ENCODE measurements around the gene TGFBI. TPM values are rescaled to one million over a fixed set of nuclear protein-coding genes. Genes with fewer than 3 reads are reported as not detected.

TGFBI gene
- total RNA-seq, 1 donor, result 281 TPM

DNA sequence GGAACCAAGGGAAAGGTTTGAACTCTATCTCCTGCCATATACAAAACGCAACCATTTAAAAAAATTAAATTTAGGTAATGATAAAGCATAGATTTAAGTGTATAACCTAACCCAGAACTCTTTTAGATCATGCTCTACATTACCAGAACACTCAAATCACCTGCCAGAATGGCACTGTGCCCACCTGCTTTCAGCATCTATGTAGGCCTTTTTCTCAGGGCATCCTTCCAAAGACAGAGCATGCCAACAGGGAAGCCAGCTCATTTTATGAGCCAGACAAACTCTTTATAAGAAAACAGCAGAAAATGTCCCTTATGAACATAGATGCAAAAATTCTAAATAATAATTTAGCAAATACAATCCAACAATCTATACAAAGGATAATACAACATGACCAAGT lies 55.9 kb downstream of the TGFBI start:
- no peak overlapping the region for H3K4me3 ChIP-seq (ENCODE audit: low read depth, low read length)
- DNase-seq (ENCODE audit: low read depth), result no peak
- TF ChIP-seq, protein P1, sequence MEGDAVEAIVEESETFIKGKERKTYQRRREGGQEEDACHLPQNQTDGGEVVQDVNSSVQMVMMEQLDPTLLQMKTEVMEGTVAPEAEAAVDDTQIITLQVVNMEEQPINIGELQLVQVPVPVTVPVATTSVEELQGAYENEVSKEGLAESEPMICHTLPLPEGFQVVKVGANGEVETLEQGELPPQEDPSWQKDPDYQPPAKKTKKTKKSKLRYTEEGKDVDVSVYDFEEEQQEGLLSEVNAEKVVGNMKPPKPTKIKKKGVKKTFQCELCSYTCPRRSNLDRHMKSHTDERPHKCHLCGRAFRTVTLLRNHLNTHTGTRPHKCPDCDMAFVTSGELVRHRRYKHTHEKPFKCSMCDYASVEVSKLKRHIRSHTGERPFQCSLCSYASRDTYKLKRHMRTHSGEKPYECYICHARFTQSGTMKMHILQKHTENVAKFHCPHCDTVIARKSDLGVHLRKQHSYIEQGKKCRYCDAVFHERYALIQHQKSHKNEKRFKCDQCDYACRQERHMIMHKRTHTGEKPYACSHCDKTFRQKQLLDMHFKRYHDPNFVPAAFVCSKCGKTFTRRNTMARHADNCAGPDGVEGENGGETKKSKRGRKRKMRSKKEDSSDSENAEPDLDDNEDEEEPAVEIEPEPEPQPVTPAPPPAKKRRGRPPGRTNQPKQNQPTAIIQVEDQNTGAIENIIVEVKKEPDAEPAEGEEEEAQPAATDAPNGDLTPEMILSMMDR (IDR thresholded peaks at IDR 0.05; ENCODE audit: insufficient read depth, low read depth, low read length), result no peak

DNA sequence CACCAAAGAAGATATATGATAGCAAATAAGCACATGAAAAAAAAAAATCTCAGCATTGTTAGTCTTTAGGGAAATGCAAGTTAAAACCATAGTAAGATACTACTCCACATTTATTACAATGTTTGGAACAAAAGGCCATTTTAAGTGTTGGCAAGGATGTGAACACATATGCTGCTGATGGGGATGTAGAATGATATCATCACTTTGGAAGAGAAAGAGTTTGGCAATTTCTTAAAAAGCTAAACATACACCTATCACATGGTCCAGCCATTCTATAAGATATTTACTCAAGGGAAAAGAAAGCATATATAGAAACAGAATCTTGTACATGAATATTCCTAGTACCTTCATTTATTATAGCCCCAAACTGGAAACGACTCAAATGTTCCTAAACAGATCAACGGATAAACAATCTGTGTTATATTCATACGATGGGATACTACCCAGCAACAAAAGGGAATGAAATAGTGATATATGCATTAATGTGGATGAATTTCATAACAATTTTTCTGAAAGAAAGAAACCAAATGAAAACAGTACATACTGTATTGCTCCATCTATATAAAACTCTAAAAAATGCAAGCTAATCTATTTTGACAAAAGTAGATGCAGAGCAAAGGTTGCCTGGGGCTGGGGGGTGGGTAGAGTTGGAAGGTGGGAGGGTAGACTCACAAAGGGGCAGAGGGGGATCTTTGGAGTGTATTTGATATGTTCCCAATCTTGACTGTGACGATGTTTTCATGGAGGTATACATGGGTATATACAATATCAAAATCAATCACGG lies 58.2 kb downstream of the TGFBI start:
- no peak overlapping the region for H3K4me3 ChIP-seq (ENCODE audit: low read depth, low read length)
- TF ChIP-seq, protein P1 (IDR thresholded peaks at IDR 0.05; ENCODE audit: insufficient read depth, low read depth, low read length), result no peak
- DNase-seq (ENCODE audit: low read depth), result no peak

DNA sequence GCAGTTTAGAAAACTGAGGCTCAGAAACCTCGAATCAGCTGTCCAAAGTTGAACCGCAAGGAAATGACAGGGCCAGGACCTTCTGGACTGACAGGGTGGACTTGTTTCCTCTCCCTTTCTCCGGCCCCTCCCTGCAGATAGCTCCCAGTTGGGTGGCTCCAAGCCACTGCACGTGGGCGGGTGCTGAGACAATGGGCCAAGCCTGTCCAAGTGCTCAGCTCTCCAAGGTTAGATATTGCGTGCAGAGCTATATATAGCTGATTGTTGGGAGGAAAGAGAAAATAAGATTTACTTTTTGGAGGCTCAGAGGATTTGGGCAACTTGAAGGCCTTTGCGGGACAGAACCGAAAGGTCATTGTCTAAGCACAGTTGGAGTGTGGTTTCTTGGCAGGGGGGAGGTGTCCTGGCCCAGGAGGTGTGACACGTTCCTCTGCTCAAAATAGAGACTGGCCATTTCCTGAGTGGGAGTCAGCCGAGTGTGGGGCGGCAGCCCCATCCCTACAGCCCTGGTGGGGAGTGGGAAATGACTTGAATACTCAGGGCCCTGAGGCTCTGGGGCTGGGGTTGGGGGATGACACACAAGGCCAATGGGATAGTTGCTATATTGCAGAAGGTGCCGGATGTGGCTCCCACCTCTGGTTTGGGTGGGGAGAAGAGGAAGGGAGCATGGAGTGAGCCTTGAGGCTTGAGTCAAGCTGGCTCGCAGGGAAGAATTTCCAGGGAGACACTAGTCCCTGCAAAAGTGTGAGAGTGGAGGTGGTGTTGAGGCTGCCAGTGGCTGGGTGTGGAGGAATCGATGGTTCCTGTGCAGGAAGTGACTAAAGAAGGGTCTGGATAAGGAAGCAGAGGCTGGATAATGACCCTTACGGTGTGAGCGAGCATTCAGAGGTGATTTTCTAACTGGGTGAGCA lies 59.4 kb downstream of the TGFBI start:
- TF ChIP-seq, protein P1 (IDR thresholded peaks at IDR 0.05; ENCODE audit: insufficient read depth, low read depth, low read length), result no peak
- no peak overlapping the region for H3K4me3 ChIP-seq (ENCODE audit: low read depth, low read length)
- DNase-seq (ENCODE audit: low read depth), result no peak

DNA sequence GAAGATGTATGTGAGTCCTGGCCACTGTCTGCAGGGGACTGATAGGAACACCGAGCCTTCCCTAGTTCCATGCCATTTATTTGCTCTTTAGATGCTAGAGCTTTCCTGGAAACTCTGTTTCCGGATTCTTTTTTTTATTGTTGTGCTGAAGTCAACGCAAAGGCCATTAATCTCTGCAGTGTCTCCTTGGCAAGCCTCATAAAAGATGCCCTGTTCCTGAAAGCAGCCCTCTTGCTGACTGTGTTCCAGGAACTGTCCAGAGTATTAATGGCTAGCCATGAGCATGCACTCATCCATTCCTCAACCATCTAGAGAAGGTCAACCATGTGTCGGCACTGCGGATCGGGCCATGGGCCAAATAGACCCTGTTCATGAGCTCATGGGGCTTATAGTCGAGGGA lies 61.0 kb downstream of the TGFBI start:
- DNase-seq (ENCODE audit: low read depth), result no peak
- TF ChIP-seq, protein P1 (IDR thresholded peaks at IDR 0.05; ENCODE audit: insufficient read depth, low read depth, low read length), result no peak
- no peak overlapping the region for H3K4me3 ChIP-seq (ENCODE audit: low read depth, low read length)

DNA sequence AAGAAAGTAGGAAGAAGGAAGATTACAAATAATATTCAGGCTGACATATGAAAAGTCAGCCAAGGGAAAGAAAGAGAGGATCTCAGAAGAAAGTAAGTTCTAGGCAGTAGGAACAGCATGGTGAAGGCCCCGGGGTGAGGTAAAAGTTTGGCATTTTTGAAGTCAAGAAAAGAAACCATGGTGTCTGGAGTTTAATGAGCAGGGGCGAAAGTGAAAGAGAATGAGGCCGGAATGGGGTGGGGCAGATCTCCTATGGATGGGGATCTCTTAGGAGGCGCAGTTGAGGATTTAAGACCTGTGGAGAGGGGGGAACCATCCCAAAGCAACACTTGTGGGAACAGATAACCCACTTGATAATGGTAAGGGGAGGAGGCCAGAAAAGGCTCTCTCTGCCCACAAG lies 61.5 kb downstream of the TGFBI start:
- TF ChIP-seq, protein P1 (IDR thresholded peaks at IDR 0.05; ENCODE audit: insufficient read depth, low read depth, low read length), result no peak
- no peak overlapping the region for H3K4me3 ChIP-seq (ENCODE audit: low read depth, low read length)
- DNase-seq (ENCODE audit: low read depth), result no peak

DNA sequence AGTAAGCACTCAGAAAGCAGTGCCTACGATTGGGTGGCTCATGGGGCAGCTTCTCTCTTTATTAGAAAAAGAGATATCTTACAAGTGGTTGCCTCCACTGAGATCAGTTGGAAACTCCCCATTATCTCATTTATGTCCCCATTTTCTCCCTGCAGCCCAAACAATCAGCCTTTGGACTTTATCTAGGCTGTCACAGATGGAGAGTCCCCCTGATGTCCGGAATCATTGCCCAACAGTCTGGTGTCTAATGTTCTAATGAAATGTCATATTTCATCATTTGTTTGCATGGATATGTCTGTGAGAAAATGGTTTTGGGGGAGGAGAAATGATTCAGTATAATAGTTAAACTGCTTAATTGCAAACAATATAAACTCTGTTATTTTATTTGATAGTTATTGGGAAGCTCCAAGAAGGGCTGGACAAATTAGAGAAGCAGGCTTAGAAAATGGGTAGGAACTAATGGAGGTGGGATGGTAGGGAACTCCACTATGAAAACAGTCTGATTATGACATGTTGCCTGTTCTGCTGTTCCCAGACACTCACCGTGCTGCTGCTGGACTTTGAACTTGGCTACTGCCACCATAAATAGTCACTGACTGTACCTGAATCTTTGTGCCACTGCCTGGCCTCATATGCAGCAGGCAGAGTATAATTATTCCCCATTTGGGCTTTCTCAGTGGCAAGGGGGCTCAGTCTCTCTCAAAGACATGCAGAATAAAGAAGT lies 65.6 kb downstream of the TGFBI start:
- H3K4me3 ChIP-seq (ENCODE audit: low read depth, low read length), result no peak overlapping the region
- TF ChIP-seq, protein P1 (IDR thresholded peaks at IDR 0.05; ENCODE audit: insufficient read depth, low read depth, low read length), result no peak
- DNase-seq (ENCODE audit: low read depth), result no peak
